NCI-H1105 treated with DMSO at 0.1 percent for 48 hours (cell line): Measurements from ENCODE around the gene UXS1.

Experiments
- DNase-seq: peaks from one replicate; lab custom pipeline; 2025; lab: John Stamatoyannopoulos, UW

The UXS1 gene

DNA sequence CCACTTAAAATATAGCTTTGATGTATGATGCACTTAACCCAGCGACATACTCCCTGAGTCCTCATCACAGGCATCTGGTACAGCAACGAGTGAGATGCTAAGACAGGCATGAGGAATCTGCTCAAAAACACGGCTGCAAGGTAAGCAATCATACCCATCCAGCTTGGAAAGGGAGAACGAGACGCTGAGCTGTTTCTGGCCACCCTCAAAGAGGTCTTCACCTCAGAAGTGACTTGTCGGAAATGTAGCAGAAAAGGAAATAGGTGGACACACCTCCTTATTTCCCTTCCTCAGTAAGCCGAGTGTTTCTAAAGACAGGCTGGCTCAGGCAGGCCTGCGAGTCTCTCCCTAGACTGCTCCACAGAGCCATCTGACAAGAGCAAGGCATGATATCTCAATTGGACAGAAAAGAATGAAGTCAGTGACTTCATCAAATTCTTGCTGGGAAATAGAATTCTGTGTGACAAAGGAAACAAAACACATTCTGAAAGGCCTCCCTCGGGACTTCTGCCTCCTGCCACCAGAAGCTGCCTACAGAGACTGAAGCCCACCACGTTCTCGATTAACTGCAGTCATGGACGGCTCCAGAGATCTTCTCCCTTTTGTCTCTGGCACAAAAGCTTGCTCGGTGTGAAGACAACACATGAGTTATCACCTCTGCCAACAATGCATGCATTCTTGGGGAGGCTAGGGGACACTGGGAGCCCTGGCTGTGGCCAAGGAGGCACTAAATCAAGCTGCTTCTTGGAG, 84.3 kb downstream of the UXS1 start:
- DNase-seq: no peak

DNA sequence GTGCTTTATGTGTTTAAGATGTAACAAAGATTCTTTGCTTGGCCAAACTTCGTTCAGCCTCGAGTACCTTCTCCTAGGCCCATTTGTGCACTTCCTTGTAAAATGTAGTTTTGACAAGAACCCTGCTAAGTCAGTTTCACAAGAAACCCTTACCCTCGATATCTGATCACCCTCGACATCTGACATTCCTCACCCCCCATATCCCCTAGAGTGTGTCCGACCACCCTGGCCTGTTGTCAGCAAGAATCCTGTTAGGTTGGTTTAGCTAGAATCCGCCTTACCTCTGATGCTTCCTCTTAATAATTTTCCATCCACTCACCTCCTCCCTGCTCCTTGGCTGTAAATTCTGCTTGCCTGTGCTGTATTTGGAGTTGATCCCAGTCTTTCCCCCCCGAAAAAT, 85.3 kb downstream of the UXS1 start:
- no peak for DNase-seq

DNA sequence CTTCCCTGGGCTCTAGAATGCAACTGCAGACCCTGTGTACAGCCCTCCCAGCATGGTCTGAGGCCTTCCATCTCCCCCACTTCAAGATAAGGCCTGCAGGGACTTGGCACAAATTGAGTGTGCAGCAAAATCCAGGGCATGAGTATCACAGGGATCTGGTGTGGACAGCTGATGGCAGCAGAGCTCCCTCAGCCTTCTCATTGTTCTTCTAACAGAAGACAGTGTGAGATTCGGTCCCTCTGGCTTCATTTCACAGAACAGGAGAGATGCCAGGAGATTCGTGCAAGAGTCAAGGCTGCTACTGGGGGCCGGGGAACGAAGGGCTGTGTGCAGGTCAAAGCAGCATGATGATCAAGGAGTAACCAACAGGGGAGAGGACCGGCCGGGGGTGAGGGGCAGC, 85.8 kb downstream of the UXS1 start:
- no peak for DNase-seq

DNA sequence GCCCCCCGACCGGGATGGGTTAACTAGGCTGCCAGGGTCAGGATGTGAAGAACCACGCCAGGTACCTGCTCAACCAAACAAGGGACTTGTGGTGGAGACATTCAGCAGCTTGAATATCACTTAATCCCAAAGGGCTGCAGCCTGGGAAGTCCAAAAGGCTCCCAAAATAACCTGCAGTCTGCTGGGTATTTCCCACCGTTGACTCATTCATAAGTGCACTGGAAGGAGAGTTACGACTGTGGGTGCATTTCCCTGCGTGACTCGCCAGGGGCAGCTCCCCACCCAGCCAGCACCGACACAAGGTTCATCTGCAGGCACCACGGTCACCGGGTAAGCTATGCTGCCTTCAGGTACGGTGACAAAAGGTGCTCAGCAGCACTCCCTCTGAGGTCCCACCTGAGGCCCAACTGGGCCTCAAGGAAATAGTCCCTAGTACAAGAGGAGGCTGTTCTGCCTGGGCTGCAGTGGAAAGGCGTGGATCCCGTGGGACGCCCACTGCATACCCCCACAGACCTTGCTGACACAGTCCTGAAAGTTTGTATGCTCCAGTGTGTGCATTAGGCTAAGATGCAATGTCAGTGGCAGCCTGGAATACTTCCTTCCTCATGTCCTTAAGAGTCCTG, 86.5 kb downstream of the UXS1 start:
- DNase-seq: no peak

DNA sequence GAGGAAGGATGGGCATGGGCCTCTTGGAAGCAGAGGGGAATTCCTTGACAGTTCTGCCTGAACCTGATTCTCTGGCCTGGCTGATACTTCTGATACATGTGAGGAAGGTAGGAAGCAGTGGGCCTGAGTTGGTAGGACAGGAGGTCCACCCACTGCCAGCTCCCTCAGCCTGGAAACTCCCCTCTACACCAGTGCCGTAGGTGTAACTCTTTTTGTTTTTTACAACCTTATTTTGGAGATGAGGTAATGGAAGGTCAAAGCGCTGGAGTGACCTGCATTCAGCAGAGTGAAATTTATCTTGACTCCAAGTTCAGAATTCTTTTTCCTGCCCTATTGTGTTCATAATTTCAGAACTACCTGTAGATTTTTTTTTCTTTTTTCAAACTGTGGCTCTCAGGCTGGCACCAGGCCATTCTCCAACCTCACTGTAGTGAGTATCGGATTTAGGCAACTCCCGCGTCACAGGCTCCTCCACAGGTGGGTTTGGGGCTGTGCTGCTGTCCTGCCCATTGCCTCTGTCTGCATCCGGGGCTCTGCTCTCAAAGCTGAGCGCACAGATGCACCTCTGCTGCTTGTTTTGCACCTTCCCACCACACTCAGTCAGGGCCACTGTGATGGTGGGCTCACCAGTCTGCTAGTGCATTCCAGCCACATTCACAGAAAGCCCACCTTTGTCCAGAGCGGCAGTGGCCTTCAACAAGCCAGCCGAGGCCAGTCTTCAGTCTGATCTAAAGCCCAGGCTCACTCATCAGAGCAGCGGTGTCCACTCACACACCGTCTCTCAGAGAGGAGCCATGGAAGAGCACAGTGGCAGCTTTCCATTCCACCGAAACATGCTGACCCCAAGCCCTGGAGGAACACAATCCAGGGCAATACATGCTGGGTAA, 87.2 kb downstream of the UXS1 start:
- DNase-seq: no peak

DNA sequence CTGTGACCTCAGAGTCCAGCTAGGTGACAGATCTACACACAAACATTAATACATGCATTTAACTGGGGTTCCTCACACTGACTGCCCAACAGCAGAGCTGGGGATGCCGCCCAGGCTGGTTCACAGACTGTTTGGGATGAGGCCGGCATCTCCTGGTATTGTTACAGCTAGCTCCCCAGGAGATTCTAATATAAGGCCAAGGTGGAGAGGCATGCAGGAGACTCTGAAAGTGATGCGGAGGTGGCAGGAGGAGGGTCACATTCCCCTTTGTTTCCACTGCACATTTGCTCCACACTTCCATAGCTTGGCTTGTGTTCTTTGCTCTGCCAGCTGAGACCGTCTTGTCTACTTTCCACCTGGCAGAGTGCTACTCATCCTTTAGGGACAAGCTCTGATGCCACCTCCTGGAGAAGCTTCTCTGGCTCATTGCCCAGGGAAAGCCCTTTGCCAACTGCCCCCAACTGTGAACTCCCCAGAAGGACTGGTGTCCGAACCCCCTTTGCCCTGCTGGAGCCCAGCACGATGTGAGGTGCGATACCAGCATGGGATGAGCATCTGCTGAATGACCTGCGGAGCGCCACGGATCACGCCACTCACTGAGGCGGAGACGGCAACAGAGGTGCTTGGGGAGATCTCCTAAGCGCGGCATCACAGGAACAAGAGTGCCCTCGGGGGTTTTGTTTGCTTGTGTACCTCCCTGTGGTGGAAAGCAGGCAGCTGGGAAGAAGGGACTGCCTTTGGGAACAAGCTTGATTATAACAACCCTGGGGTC, 88.8 kb downstream of the UXS1 start:
- no peak for DNase-seq

DNA sequence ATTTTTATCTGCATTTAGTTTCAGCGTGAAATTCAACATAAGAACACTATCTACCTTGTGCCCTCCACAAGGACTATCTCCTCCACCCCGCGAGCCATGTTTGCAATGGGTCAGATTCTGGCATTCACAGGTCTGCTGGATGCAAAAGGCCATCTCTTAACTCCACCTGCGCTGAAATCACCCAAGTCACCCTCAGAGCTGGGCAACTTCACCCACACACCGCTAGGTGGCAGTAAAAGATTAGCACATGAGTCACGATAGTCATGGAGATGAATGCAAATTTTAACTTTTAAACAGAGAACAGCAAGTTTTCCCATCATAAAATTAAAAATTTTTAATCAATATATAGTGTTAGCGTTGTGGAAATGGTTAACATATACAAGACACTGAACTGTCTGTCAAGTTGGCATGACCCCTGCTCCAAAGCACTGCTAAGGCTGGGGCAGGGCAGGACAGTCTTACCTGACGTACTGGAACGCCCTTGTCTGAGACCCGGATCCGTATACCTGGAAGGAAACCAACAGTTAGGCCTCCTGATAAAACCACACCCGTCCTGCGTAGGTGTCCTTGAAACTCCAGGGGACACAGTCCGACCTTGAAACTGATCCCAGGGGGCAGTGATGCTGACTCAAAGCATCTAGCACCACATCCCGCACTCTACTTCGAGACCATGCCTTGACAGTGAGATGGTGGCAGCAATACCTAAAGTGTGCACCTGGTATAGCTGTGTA, 89.6 kb downstream of the UXS1 start:
- DNase-seq: peak; percentile 50

DNA sequence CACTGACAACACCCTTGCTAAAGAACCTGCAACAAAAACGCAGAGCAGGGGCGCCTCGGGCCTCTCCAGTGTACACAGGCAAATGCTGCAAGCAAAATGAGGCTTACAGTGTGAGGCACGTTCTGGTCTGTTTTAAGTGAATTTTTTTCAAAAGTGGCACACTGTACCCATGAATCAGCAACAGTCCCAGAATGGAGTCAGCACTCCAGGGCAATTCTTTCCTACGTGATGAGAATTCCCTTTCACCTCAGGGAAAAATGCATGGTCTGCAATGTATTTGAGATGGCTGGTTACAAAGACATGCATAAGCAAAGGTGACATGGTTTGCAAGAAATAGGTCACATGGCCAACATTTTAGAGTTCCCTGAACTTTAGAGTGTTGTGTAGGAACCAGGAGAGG, 94.4 kb downstream of the UXS1 start:
- DNase-seq: no peak

DNA sequence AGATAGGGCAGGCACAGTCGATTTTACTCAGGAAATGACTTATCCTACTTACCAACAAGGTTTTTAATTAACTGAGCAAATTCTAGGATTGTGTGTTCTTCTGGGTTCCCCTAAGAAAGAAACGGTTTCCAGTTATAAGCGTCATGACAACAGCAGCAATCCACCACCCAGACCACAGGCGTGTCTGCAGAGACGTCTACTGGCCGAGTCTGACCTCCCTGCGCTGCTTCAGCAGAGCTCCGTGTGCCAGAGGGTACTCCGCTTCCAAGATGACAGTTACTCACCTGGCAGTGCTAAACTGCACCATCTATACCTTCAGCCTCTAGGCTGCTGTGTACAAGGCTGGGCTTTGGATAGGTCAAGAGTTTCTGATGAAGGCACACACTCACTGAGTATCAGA, 95.4 kb downstream of the UXS1 start:
- no peak for DNase-seq

DNA sequence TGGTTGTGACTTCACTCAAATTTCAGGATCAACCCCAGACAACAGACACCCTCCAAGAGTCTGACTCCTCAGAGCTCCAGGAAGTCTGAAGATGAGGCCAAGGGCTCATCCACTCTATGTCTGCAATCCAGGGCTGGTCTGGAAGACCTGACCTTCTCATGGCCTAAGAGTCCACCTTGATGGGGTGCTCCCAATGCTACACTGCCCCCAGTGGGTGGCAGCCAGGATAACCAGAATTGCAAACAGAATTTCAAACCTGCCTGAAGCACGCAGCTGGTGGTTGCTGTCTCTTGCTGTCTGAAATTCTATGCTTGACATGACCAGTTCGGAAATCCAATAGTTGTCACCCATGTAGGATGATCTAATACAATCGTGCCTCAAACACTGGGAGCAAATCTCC, 96.0 kb downstream of the UXS1 start:
- DNase-seq: no peak

DNA sequence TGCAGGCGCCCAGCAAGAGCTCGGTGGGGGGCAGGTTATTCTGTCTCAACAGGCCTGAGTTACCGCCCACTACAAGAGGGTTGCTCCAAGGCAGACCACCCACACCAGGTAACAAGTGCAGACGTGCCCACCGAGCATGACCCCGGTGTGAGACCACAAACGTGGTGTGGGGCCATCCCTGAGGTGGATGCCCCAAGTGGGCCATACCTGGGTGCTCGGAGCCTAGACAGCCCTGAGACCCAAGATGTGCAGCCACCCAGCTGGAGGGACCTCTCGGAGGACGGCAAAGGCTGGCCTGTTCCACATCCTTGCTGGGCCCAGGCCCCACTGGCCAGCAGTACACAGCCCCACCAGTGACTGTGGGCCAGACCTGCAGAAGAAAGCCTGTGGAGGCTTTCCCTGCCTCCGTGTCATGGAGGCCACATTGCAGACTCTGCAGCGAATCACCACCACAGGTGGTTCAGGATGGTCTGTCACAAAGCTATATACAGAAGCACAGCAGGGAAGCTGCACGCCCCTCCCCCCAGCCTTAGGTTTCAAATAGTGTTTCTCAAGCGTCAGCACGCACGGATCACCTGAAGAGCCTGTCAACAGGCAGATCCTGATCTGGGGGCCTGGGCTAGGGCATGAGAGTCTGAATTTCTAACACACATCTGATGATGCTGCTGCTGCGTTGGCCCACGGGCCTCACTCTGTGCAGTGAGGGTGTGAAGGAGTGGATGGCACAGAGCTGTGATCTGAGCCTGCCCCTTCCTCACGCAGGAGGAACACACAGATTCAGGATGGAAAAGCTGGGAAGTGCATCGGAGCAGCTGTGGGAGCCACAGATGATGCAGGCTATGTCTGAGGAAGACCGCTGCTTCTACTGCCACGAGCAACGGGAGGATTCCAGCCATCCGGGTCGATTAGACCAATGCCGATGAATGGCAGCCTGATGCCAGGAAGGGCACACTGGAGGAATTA, 96.8 kb downstream of the UXS1 start:
- no peak for DNase-seq

DNA sequence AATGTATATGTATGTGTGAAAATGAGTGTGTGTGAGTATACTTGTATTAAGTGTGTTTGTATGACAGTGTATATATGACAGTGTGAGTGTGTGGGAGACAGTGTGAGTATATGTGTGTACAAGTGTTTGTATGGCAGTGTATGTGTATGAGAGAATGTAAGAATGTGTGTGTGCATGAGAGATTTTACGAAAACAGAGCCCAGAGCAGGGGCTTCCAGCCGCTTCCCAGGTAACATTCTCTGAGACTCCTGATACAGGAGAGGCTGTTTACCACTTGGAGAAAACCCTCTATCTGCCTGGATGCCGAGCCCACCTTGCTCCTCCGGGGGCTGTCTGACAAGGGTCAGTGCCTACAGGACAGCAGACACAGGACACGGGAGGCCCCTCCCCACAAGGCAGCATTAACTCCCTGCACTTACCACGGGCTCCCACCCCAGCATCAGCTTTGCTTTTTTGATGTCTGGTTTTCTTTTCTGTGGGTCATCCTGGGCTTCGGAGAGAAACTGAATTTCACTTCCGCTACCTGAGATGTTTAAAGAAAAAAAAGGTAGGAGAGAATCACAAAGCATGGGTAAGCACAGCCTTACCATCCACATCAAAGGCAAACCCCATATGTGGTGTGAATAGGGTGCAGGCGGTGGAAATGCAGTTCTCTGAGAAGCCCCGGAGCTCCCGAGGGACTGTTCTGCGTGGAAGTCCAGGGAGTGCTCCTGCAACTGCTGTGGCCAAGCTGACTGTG, 97.6 kb downstream of the UXS1 start:
- DNase-seq: no peak

DNA sequence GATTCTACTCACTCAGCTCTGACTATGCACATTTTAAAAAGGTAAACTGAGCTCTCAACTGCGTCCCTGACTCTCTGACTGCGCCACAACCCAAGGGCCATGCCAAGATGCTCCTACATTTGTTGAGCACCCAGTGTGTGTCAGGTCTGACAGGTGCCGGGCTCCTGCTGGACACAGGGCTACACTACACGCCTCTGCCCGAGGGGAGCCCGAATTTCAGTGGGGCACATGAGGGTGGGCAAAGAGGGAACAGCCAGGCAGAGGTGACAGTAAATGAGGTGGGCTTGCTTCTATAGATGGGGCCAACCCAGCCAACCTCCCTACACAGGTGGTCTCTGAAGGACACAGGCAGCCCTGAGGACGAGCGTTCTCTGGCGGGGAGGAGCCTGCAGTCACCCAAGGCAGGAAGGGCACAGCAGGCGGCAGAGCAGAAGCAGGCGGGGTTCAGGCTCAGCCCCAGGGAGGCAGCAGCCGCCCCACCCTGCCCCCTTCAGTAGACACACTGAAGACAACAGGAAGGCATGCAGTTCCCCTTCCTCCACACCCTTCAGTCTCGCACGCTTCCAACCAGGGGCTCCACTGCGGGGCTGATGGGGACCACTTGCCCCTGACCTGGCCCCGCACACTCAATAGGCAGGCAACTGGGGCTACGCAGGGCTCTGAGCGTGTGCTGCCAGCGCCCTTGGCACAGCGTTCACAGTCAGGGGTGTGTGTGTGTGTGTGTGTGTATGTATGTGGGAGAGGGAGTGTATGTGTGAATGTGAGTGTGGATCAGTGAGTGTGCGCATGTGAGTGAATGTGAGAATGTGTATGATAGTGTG, 98.4 kb downstream of the UXS1 start:
- no peak for DNase-seq

DNA sequence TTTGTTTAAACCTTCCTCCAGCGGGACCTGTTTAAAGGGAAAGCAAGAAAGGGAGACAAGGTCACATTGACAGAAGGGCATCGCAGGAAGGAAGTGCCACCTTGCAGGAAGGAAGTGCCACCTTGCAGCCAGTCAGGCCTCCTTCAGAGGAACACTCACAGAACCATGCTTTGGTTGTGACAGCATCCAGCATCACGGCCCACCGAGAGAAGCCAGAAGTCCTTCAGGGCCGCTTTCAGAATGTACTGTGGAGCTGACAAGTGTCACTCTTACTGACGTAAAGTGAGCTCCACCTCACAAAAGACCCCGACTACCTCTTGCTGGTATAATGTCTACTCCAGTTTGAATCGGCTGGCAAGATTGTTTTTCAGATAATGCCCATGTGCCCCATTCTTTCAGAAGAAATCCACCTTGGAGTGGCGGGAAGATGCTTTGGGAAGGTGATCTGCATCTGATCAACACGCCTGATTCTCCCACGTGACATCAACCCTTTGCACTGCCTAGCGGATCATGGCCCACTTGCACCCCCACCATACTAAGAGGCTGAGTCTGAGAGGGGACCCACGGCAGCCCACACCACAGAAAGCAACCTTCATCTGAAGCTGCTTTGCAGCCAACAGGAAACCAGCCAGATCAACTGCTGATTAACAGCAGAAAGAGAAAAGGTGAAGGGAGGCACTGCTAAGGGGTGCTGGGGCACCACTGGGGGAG, 99.8 kb downstream of the UXS1 start:
- no peak for DNase-seq

DNA sequence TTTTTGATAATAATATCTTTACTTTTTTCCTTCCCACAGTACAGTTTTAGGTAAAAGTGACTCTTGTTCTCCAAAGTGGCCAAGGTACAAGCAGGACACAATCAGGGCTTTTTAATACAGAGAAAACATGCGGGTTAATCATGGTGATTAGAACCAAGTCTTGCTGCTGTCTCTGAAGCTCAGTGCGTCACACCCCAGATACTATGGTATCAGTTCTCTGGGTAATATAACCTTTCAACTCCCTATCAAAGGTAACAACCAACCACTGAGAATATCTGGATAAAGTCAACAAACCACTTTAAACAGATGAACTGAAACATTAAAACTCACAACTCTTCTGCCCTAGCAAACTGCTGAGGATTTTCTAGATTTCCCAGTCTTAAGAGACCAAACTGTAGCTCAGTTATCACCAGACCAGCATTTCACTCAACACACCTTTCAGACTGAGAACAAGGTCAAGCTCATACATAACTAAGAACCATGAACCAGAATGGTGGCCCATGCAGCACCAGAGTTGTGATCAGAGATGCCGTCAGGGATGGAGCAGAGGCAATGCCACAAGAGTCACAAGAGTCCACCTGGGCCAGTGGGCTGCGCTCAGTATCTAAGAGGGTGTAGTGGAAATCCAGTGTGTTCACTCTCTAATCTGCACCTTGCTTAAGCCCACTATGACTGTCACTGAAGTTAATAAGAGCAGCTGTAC, 103.0 kb downstream of the UXS1 start:
- DNase-seq: no peak

DNA sequence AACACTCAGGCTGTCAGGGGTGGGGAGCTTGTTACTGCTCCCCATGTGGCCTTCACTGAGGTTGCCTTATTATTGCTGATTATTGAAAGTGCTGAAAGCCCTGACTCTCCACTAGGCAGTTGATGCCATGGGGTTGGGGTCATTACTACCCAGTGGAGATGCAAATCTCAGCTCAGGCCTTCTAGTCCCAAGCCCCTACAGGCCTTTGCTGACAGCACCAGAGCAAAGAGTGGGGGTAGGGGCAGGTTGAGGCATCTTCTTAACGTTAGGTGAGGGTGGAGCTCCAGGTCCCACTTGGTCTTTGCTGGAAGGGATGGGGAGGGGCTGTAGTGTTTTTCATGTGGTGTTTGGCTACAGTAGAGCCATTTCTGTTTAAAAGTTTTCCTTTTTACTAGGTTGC, 104.5 kb downstream of the UXS1 start:
- no peak for DNase-seq

DNA sequence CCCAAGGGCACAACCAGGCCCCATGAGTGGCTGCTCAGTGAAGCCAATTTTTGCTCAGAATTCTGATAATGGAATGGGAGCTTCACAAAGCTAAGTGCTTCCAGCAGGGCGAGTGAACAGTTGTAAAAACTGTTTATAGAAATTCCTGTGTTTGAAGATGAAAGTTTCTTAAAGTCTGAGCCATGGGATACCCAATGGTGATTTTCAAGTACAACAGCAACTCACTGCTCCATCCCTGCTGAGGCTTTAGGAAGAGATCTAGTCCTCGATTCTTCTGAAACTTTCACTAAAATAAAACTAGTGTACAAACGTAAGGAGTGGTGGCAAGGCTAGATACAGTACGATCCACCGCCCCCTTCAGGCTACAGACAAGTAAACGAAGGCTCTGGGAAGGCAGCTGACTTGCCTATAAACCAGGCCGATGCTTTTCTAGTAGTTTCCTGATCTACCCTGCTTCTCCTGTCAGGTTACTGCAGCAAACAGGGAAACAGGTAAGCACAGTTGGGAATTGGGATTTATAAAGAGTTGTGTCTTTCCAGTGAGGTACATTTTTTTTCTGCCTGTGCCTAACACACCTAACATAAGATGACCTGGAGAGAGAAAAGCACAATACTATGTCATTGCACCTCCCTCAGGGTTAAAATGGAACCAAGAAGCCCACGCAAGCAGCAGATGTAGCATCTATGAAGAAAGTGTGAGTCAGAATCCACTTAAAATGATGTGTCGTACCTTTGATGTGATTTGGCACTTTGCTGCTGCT, 108.7 kb downstream of the UXS1 start:
- no peak for DNase-seq
